HCT116 (cell line): Measurements from ENCODE around the gene CD99. TPM values are rescaled to one million over a fixed set of nuclear protein-coding genes. Genes with fewer than 3 reads are reported as not detected.
"Not testable (repeated sequence)": the region's sequence is repeated elsewhere in the genome, so short reads cannot be mapped to it uniquely, and the experiment has no call there.

Source experiments
- ATAC-seq: fragments of 200-7000 bp; cut with Tn5 transposase; 2 replicates; pipeline ENCODE4 v1.9.1; 2020; ENCODE audit warnings: mild to moderate bottlenecking, moderate library complexity
- BruUV-seq: library from RNA; stranded (reverse); fragments of 400-500 nt; replicated peaks from 2 replicates; lab custom pipeline; 2021; lab: Mats Ljungman, UMichigan
- CTCF ChIA-PET: fragments of 300-600 bp; sonication (Branson Sonifier 250); formaldehyde crosslinking; loops from one replicate; lab custom pipeline; 2021; ENCODE audit warnings: antibody characterized with exemption; lab: Charles Lee
- POLR2A ChIA-PET: fragments of 300-600, 350-600 bp; sonication (Branson Sonifier 250); formaldehyde crosslinking; loops from one replicate; lab custom pipeline; 2021; ENCODE audit warnings: antibody characterized with exemption; lab: Charles Lee
- RAD21 ChIA-PET, 2 experiments: fragments of 300-600 bp; sonication (Branson Sonifier 250); formaldehyde crosslinking; loops; one replicate each; lab custom pipeline; 2023; ENCODE audit warnings: low total read pairs in 2 of 2; ENCODE audit not compliant: uncharacterized antibody in 2 of 2, unreplicated experiment in 2 of 2, low non-redundant PET in 1 of 2; lab: Charles Lee
- DNase-seq: peaks from one replicate; pipeline ENCODE4 v3.0.0-alpha.2; 2010; ENCODE audit warnings: low read depth, low spot score
- H2AFZ ChIP-seq: fragments of 200-600 bp; shearing (Covaris generic), sonication (generic); 2 replicates; pipeline ENCODE4 v1.6.1; 2017; ENCODE audit warnings: low read depth, mixed run types, mixed read lengths, antibody characterized with exemption, low read length; ENCODE audit not compliant: poor library complexity, severe bottlenecking
- H3K27ac ChIP-seq: 2 replicates; pipeline ENCODE4 v1.5.1; 2012; ENCODE audit warnings: low read depth, low read length
- H3K27me3 ChIP-seq: fragments of 200-600 bp; sonication (generic); 2 replicates; pipeline ENCODE4 v1.6.1; 2016; ENCODE audit warnings: mixed run types, low read length, mixed read lengths; ENCODE audit not compliant: insufficient read depth
- H3K36me3 ChIP-seq, 2 experiments: fragments of 200-500 bp in 1 of 2; fragments of 200-600 bp in 1 of 2; sonication (Bioruptor generic) in 1 of 2; sonication (generic) in 1 of 2; 2 replicates each; pipeline versions ENCODE4 v1.5.1 to v1.6.1; 2014 to 2016; ENCODE audit warnings: low read length in 2 of 2, inconsistent platforms in 1 of 2, mixed read lengths in 1 of 2, mixed run types in 1 of 2; ENCODE audit not compliant: insufficient read depth in 2 of 2, control insufficient read depth in 1 of 2
- H3K4me1 ChIP-seq, 2 experiments: fragments of 200-600 bp in 1 of 2; sonication (generic) in 1 of 2; 2 replicates each; pipeline versions ENCODE4 v1.5.1 to v1.6.1; 2012 to 2017; ENCODE audit warnings: low read length in 2 of 2, inconsistent platforms in 1 of 2, mild to moderate bottlenecking in 1 of 2, mixed read lengths in 1 of 2, mixed run types in 1 of 2, moderate library complexity in 1 of 2; ENCODE audit not compliant: insufficient read depth in 2 of 2, control insufficient read depth in 1 of 2
- H3K4me2 ChIP-seq: fragments of 200-600 bp; sonication (generic); 2 replicates; pipeline ENCODE4 v1.6.1; 2017; ENCODE audit warnings: mixed run types, low read length, mixed read lengths
- H3K4me3 ChIP-seq, 2 experiments: fragments of 200-600 bp in 1 of 2; sonication (generic) in 1 of 2; replicated peaks in 1 of 2; 2 replicates each; pipeline ENCODE4 v1.5.1; 2011 to 2016; ENCODE audit warnings: low read length in 2 of 2, control low read depth in 1 of 2, low read depth in 1 of 2, mild to moderate bottlenecking in 1 of 2, mixed read lengths in 1 of 2, mixed run types in 1 of 2
- H3K79me2 ChIP-seq: fragments of 200-600 bp; sonication (generic); 2 replicates; pipeline ENCODE4 v1.6.1; 2017; ENCODE audit warnings: mild to moderate bottlenecking, mixed run types, low read length, moderate library complexity, mixed read lengths; ENCODE audit not compliant: insufficient read depth
- H3K9ac ChIP-seq: fragments of 200-600 bp; sonication (generic); 2 replicates; pipeline ENCODE4 v1.6.1; 2016; ENCODE audit warnings: low read length, mixed read lengths
- H3K9me2 ChIP-seq: fragments of 200-600 bp; sonication (generic), shearing (Covaris generic); 2 replicates; pipeline ENCODE4 v1.6.1; 2017; ENCODE audit warnings: mixed run types, mild to moderate bottlenecking, moderate library complexity; ENCODE audit not compliant: insufficient read depth
- H3K9me3 ChIP-seq, 2 experiments: fragments of 200-500 bp in 1 of 2; fragments of 200-600 bp in 1 of 2; sonication (Bioruptor generic) in 1 of 2; sonication (generic) in 1 of 2; 2 replicates each; pipeline ENCODE4 v1.6.1; 2014 to 2017; ENCODE audit warnings: low read length in 2 of 2, mixed read lengths in 2 of 2, inconsistent platforms in 1 of 2, low read depth in 1 of 2, mild to moderate bottlenecking in 1 of 2, mixed run types in 1 of 2, moderate library complexity in 1 of 2; ENCODE audit not compliant: control insufficient read depth in 1 of 2, insufficient read depth in 1 of 2
- H4K20me1 ChIP-seq: fragments of 200-600 bp; sonication (generic), shearing (Covaris generic); 2 replicates; pipeline ENCODE4 v1.6.1; 2017; ENCODE audit warnings: mixed run types, mild to moderate bottlenecking, moderate library complexity; ENCODE audit not compliant: insufficient read depth
- CBX3 ChIP-seq: IDR thresholded peaks from 2 replicates; pipeline ENCODE4 v1.6.1; 2012; ENCODE audit warnings: low read depth
- CEBPB ChIP-seq: IDR thresholded peaks from 2 replicates; pipeline ENCODE4 v1.6.1; 2012; ENCODE audit warnings: low read depth
- EZH2 ChIP-seq: fragments of 200-600 bp; sonication (generic); IDR thresholded peaks from 2 replicates; pipeline ENCODE4 v1.6.1; 2017; ENCODE audit warnings: antibody characterized with exemption, mixed run types
- JUND ChIP-seq: IDR thresholded peaks from 2 replicates; pipeline ENCODE4 v1.6.1; 2012
- POLR2AphosphoS5 ChIP-seq: IDR thresholded peaks from 2 replicates; pipeline ENCODE4 v1.6.1; 2011; ENCODE audit warnings: mild to moderate bottlenecking, low read depth, low read length, moderate library complexity
- intact Hi-C: fragments of 100-400 bp; cut with micrococcal nuclease; formaldehyde crosslinking; loops from 2 replicates; pipeline ENCODE4 v1.10.0; 2022
- total RNA-seq: library from RNA; stranded (reverse); gene quantifications from one replicate; pipeline ENCODE4 v1.2.1, GENCODE V29; 2021; ENCODE audit not compliant: unreplicated experiment
- TF ChIP-seq, protein P1 (sequence below), 3 experiments: fragments of 200-600 bp in 1 of 3; sonication (generic) in 1 of 3; IDR thresholded peaks in 2 of 3; conservative IDR thresholded peaks in 1 of 3; 2 replicates each; pipeline ENCODE4 v1.5.1; 2012 to 2017; ENCODE audit warnings: low read depth in 2 of 3, low read length in 2 of 3, antibody characterized with exemption in 1 of 3, borderline replicate concordance in 1 of 3, control low read depth in 1 of 3, mild to moderate bottlenecking in 1 of 3, mixed read lengths in 1 of 3, mixed run types in 1 of 3, moderate library complexity in 1 of 3; ENCODE audit not compliant: insufficient read depth in 1 of 3

CD99 gene
- total RNA-seq, 1 experiment from 2014 or later: 59.6 TPM

DNA sequence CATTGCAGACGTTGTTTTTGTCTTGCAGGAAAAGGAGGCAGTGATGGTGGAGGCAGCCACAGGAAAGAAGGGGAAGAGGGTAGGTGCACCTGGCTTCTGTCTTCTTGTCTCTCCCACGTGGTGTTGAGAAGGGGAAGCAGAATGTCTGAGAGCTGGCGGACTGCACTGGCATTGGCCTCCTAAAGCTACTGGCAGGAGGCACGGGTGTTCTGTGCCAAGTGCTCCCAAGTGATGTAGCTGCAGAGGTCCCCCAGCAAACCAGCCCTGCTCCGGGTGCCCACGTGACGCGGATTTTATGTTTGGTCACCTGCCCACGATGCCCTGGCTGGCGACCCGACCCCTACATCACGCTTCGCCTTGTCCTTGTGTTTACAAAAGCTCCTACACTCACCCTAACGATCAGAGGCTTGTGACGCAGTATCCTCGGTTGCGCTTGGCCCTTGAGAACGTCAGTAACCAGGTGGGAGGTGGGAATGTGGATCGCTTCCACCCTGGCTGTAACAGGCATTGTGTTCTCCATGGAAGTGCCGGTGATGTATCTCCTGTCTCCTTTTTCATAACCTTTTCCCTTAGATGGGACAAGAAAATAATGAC lies 32.3 kb downstream of the CD99 start:
- RAD21 ChIA-PET: no interaction called here
- peaks cover 0 to 10% of the 10 kb centered on the region in 2 experiments; a peak in 2 of 4 replicates for H3K36me3 ChIP-seq

DNA sequence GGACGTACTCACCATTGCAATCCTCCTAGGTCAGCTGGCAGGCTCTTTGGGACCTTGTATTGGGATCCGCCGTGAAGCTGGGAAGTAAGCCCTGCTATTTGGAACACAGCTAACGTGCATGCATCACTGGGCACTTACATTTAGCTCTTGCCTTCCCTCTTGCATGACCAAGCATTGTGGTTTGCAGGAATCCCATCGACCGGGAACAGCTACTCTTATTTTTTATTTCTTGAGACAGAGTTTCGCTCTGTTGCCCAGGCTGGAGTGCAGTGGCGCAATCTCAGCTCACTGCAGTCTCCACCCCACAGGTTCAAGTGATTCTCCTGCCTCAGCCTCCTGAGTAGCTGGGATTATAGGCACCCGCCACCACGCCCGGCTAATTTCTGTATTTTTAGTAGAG lies 36.2 kb downstream of the CD99 start:
- CTCF ChIA-PET, H3K4me3 ChIP-seq, intact Hi-C loops, H3K9me3 ChIP-seq, H3K27me3 ChIP-seq, H4K20me1 ChIP-seq, H3K79me2 ChIP-seq, ATAC-seq, H3K9ac ChIP-seq, BruUV-seq, POLR2A ChIA-PET, H3K9me2 ChIP-seq, DNase-seq, H3K27ac ChIP-seq, H2AFZ ChIP-seq, RAD21 ChIA-PET, H3K36me3 ChIP-seq, H3K4me2 ChIP-seq, H3K4me1 ChIP-seq: not testable (repeated sequence)

More for the DNA sequence above, 32.3 kb downstream of the CD99 start:
- BruUV-seq: no TSS peak
- Histone ChIP-seq H3K9me3 (no peaks in the 10 kb centered on the region), H3K79me2 (no peaks in the 10 kb centered on the region), H3K27me3 (no peaks in the 10 kb centered on the region), H3K4me1 (no peaks in the 10 kb centered on the region), H3K9ac (no peak overlapping the region), H3K27ac (no peak overlapping the region), H3K4me2 (no peak overlapping the region), H3K9me2 (no peaks in the 10 kb centered on the region), H3K4me3 (no peak overlapping the region), H2AFZ (no peak overlapping the region), H4K20me1 (no peaks in the 10 kb centered on the region)
- ChIA-PET POLR2A (no interaction called here), CTCF (no interaction called here)
- ATAC-seq: no peak
- no peak for DNase-seq
- TF ChIP-seq, protein P1, sequence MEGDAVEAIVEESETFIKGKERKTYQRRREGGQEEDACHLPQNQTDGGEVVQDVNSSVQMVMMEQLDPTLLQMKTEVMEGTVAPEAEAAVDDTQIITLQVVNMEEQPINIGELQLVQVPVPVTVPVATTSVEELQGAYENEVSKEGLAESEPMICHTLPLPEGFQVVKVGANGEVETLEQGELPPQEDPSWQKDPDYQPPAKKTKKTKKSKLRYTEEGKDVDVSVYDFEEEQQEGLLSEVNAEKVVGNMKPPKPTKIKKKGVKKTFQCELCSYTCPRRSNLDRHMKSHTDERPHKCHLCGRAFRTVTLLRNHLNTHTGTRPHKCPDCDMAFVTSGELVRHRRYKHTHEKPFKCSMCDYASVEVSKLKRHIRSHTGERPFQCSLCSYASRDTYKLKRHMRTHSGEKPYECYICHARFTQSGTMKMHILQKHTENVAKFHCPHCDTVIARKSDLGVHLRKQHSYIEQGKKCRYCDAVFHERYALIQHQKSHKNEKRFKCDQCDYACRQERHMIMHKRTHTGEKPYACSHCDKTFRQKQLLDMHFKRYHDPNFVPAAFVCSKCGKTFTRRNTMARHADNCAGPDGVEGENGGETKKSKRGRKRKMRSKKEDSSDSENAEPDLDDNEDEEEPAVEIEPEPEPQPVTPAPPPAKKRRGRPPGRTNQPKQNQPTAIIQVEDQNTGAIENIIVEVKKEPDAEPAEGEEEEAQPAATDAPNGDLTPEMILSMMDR (IDR thresholded peaks at IDR 0.05 in 2 of 3, conservative IDR thresholded peaks at IDR 0.05 in 1 of 3; ENCODE audit: borderline replicate concordance in 1 of 3, insufficient read depth in 1 of 3, low read depth in 2 of 3, low read length in 2 of 3): no peak
- TF ChIP-seq POLR2AphosphoS5 (no peak), JUND (no peak), CBX3 (no peak), EZH2 (no peak), CEBPB (no peak)
- intact Hi-C loops: no loop called here
